HEK293 (cell line): ENCODE results near the gene ASIC1.
A peak's percentile ranks its signal among the peaks of the same experiment; 100 is the strongest.

ENCODE experiments used
- CTCF ChIA-PET: fragments of 350-600 bp; formaldehyde crosslinking; extraction: SDS; loops from one replicate; lab custom pipeline; 2021; ENCODE audit warnings: antibody characterized with exemption; lab: Yijun Ruan, JAX
- POLR2A ChIA-PET: fragments of 300-600 bp; formaldehyde crosslinking; extraction: SDS; loops from one replicate; lab custom pipeline; 2020; ENCODE audit warnings: antibody characterized with exemption, inconsistent platforms; lab: Yijun Ruan, JAX
- H3K27ac ChIP-seq: fragments of 200-500 bp; sonication (Bioruptor generic); 2 replicates; pipeline ENCODE4 v1.5.1; 2014; ENCODE audit warnings: low read depth, low read length, control low read depth, inconsistent platforms; ENCODE audit errors: extremely low read depth
- H3K36me3 ChIP-seq, 2 experiments: fragments of 200-500 bp in 1 of 2; sonication (Bioruptor generic) in 1 of 2; 1 replicate in 1 of 2; 2 replicates in 1 of 2; pipeline ENCODE4 v1.5.1; 2014 to 2017; ENCODE audit warnings: inconsistent platforms in 2 of 2, low read length in 2 of 2; ENCODE audit not compliant: control insufficient read depth in 2 of 2, insufficient read depth in 1 of 2
- H3K4me1 ChIP-seq: fragments of 200-500 bp; sonication (Bioruptor generic); 2 replicates; pipeline ENCODE4 v1.5.1; 2014; ENCODE audit warnings: mild to moderate bottlenecking, low read length, inconsistent platforms; ENCODE audit not compliant: control insufficient read depth, insufficient read depth
- H3K4me3 ChIP-seq: 2 replicates; pipeline ENCODE4 v1.5.1; 2011; ENCODE audit warnings: low read depth, mild to moderate bottlenecking, control low read depth, low read length, moderate library complexity
- H3K9me3 ChIP-seq: fragments of 200-500 bp; sonication (Bioruptor generic); 2 replicates; pipeline ENCODE4 v1.5.1; 2014; ENCODE audit warnings: low read depth, low read length, inconsistent platforms; ENCODE audit not compliant: control insufficient read depth, insufficient read depth
- PRDM1 ChIP-seq: fragments of 450-650 bp; formaldehyde crosslinking; IDR thresholded peaks from 2 replicates; pipeline ENCODE4; 2016; ENCODE audit warnings: missing biosample characterization, missing genetic modification characterization
- SCRT2 ChIP-seq: fragments of 450-650 bp; formaldehyde crosslinking; IDR thresholded peaks from 2 replicates; pipeline ENCODE4 v1.5.1; 2016; ENCODE audit warnings: missing biosample characterization, missing genetic modification characterization
- WT1 ChIP-seq: fragments of 450-650 bp; formaldehyde crosslinking; IDR thresholded peaks from 2 replicates; pipeline ENCODE4 v1.5.1; 2016; ENCODE audit warnings: missing biosample characterization, missing genetic modification characterization
- ZBTB20 ChIP-seq: fragments of 450-650 bp; formaldehyde crosslinking; IDR thresholded peaks from 2 replicates; pipeline ENCODE4 v1.5.1; 2016; ENCODE audit warnings: missing biosample characterization, missing genetic modification characterization
- ZNF121 ChIP-seq: fragments of 450-650 bp; formaldehyde crosslinking; IDR thresholded peaks from 2 replicates; pipeline ENCODE4 v1.5.1; 2016; ENCODE audit warnings: missing biosample characterization, missing genetic modification characterization
- ZNF239 ChIP-seq: fragments of 450-650 bp; formaldehyde crosslinking; IDR thresholded peaks from 2 replicates; pipeline ENCODE4 v1.5.1; 2016; ENCODE audit warnings: missing biosample characterization, missing genetic modification characterization
- ZNF391 ChIP-seq: fragments of 450-650 bp; formaldehyde crosslinking; IDR thresholded peaks from 2 replicates; pipeline ENCODE4 v1.5.1; 2016; ENCODE audit warnings: low read depth, missing biosample characterization, missing genetic modification characterization, borderline replicate concordance
- ZNF558 ChIP-seq: fragments of 450-650 bp; formaldehyde crosslinking; IDR thresholded peaks from 2 replicates; pipeline ENCODE4 v1.5.1; 2016; ENCODE audit warnings: missing biosample characterization, missing genetic modification characterization
- ZNF639 ChIP-seq: fragments of 450-650 bp; formaldehyde crosslinking; IDR thresholded peaks from 2 replicates; pipeline ENCODE4 v1.5.1; 2016; ENCODE audit warnings: missing biosample characterization, missing genetic modification characterization
- ZNF664 ChIP-seq: fragments of 450-650 bp; formaldehyde crosslinking; IDR thresholded peaks from 2 replicates; pipeline ENCODE4 v1.5.1; 2016; ENCODE audit warnings: missing biosample characterization, missing genetic modification characterization
- ZSCAN16 ChIP-seq: fragments of 450-650 bp; formaldehyde crosslinking; IDR thresholded peaks from 2 replicates; pipeline ENCODE4 v1.5.1; 2016; ENCODE audit warnings: missing biosample characterization, missing genetic modification characterization
- TF ChIP-seq, protein P1 (sequence below): fragments of 450-650 bp; formaldehyde crosslinking; IDR thresholded peaks from 2 replicates; pipeline ENCODE4 v1.5.1; 2016; ENCODE audit warnings: missing biosample characterization, missing genetic modification characterization
- TF ChIP-seq, protein P2 (sequence below): fragments of 450-650 bp; formaldehyde crosslinking; optimal IDR thresholded peaks from 2 replicates; pipeline ENCODE3; 2016; ENCODE audit warnings: missing biosample characterization, mild to moderate bottlenecking, missing genetic modification characterization
- TF ChIP-seq, protein P3 (sequence below): fragments of 450-650 bp; formaldehyde crosslinking; IDR thresholded peaks from 2 replicates; pipeline ENCODE4 v1.5.1; 2016; ENCODE audit warnings: missing biosample characterization, missing genetic modification characterization

The ASIC1 gene

DNA sequence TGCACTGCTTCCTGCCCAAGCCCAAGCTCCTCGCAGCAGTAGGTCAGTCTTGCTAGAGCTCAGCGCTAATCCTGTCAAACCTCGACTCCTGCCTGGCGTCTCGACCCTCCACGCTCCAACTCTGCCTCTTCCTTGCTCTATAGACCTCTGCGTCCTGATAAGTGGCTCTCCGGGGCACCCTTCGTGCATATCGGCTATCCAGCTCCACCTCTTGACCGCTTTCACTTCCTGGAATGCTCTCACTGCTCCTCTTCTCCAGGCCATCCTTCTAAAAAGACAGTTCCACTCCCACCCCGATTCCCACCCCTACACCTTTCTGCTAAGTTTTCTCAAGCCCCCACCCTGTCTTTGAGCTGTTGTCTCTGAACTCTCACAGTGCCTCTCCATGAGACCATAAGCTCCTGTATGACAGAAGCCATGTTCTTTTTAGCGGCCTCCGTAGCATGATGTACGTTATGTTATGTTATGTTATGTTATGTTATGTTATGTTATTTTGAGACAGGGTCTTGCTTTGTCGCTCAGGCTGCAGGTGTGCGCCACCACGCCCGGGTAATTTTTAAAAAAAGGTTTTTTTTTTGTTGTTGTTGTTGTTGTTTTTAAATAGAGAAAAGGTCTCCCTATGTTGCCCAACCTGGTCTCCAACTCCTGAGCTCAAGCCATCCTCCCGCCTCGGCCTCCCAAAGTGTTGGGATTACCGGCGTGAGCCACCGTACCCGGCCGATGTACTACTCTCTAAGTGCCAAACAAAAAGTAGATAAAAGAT, 55.2 kb downstream of the ASIC1 start (continued):
- TF ChIP-seq SCRT2 (tag by site-specific recombination) (0 out of 2 replicates have a peak, but pooled peaks have one; percentile 3), WT1 (tag by site-specific recombination) (no peak), PRDM1 (tag by site-specific recombination) (peak; percentile 66), ZNF391 (0 out of 2 replicates have a peak, but pooled peaks have one; percentile 6), ZNF664 (tag by site-specific recombination) (0 out of 2 replicates have a peak, but pooled peaks have one; percentile 13), ZBTB20 (tag by site-specific recombination) (peak; percentile 14), ZNF639 (tag by site-specific recombination) (0 out of 2 replicates have a peak, but pooled peaks have one; percentile 3)
- TF ChIP-seq, protein P1, sequence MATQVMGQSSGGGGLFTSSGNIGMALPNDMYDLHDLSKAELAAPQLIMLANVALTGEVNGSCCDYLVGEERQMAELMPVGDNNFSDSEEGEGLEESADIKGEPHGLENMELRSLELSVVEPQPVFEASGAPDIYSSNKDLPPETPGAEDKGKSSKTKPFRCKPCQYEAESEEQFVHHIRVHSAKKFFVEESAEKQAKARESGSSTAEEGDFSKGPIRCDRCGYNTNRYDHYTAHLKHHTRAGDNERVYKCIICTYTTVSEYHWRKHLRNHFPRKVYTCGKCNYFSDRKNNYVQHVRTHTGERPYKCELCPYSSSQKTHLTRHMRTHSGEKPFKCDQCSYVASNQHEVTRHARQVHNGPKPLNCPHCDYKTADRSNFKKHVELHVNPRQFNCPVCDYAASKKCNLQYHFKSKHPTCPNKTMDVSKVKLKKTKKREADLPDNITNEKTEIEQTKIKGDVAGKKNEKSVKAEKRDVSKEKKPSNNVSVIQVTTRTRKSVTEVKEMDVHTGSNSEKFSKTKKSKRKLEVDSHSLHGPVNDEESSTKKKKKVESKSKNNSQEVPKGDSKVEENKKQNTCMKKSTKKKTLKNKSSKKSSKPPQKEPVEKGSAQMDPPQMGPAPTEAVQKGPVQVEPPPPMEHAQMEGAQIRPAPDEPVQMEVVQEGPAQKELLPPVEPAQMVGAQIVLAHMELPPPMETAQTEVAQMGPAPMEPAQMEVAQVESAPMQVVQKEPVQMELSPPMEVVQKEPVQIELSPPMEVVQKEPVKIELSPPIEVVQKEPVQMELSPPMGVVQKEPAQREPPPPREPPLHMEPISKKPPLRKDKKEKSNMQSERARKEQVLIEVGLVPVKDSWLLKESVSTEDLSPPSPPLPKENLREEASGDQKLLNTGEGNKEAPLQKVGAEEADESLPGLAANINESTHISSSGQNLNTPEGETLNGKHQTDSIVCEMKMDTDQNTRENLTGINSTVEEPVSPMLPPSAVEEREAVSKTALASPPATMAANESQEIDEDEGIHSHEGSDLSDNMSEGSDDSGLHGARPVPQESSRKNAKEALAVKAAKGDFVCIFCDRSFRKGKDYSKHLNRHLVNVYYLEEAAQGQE (tag by site-specific recombination): peak; percentile 80
- TF ChIP-seq, protein P2, sequence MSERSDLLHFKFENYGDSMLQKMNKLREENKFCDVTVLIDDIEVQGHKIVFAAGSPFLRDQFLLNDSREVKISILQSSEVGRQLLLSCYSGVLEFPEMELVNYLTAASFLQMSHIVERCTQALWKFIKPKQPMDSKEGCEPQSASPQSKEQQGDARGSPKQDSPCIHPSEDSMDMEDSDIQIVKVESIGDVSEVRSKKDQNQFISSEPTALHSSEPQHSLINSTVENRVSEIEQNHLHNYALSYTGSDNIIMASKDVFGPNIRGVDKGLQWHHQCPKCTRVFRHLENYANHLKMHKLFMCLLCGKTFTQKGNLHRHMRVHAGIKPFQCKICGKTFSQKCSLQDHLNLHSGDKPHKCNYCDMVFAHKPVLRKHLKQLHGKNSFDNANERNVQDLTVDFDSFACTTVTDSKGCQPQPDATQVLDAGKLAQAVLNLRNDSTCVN (tag by site-specific recombination): peak; percentile 2
- TF ChIP-seq, protein P3, sequence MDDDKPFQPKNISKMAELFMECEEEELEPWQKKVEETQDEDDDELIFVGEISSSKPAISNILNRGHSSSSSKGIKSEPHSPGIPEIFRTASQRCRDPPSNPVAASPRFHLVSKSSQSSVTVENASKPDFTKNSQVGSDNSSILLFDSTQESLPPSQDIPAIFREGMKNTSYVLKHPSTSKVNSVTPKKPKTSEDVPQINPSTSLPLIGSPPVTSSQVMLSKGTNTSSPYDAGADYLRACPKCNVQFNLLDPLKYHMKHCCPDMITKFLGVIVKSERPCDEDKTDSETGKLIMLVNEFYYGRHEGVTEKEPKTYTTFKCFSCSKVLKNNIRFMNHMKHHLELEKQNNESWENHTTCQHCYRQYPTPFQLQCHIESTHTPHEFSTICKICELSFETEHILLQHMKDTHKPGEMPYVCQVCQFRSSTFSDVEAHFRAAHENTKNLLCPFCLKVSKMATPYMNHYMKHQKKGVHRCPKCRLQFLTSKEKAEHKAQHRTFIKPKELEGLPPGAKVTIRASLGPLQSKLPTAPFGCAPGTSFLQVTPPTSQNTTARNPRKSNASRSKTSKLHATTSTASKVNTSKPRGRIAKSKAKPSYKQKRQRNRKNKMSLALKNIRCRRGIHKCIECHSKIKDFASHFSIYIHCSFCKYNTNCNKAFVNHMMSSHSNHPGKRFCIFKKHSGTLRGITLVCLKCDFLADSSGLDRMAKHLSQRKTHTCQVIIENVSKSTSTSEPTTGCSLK (tag by site-specific recombination): no peak

- Histone ChIP-seq H3K4me3 (no peak overlapping the region), H3K36me3 (peaks cover 7 to 41% of the 10 kb centered on the region in 2 experiments; a peak in 2 of 3 replicates), H3K9me3 (no peaks in the 10 kb centered on the region), H3K4me1 (0 out of 2 replicates have a peak, but pooled peaks cover 2% of the 10 kb centered on the region), H3K27ac (no peak overlapping the region)
- ChIA-PET CTCF (interaction anchor here (1.3 to 2.1 kb wide), 4 partner anchors 15 to 198 kb away, joined by 3 to 8 read pairs (median 5); partner anchors contain the start of gene SMARCD1), POLR2A (interaction anchor here (0.6 to 1.1 kb wide), 2 partner anchors 9 to 50 kb away, joined by 5 to 6 read pairs; partner anchors contain the start of gene CERS5)
- TF ChIP-seq ZSCAN16 (tag by site-specific recombination) (no peak), ZNF121 (tag by site-specific recombination) (peak; percentile 89), ZNF239 (tag by site-specific recombination) (no peak), ZNF558 (tag by site-specific recombination) (no peak)
These were observed 59.7 kb downstream of the ASIC1 start for GRCh38 chr12:50117057-50117622.
